SU-DHL-6 (cell line): ENCODE results near the gene ZNF487.

Experiments used
- H2AFZ ChIP-seq: fragments of 200-600 bp; sonication (generic); 2 replicates; pipeline ENCODE4 v1.6.1; 2014; ENCODE audit warnings: low read depth, mild to moderate bottlenecking, moderate library complexity, mixed read lengths, antibody characterized with exemption, low read length; ENCODE audit not compliant: severe bottlenecking
- H3F3A ChIP-seq: fragments of 200-600 bp; shearing (Covaris generic); 2 replicates; pipeline ENCODE4 v1.6.0; 2016; ENCODE audit warnings: antibody characterized with exemption, mild to moderate bottlenecking; ENCODE audit not compliant: insufficient read depth
- H3K27ac ChIP-seq: fragments of 200-600 bp; sonication (generic); 2 replicates; pipeline ENCODE4 v1.5.1; 2016; ENCODE audit warnings: low read depth, mild to moderate bottlenecking, low read length, moderate library complexity, mixed read lengths
- H3K27me3 ChIP-seq: fragments of 200-600 bp; sonication (generic), shearing (Covaris generic); 2 replicates; pipeline ENCODE4 v1.6.0; 2014; ENCODE audit warnings: mild to moderate bottlenecking, low read length
- H3K36me3 ChIP-seq: fragments of 200-600 bp; sonication (generic); 2 replicates; pipeline ENCODE4 v1.6.1; 2014; ENCODE audit warnings: mild to moderate bottlenecking, low read length, mixed read lengths
- H3K4me2 ChIP-seq: fragments of 300-600, 200-600 bp; shearing (Covaris generic), sonication (generic); 2 replicates; pipeline ENCODE4 v1.6.0; 2014; ENCODE audit warnings: low read length, low read depth, mild to moderate bottlenecking; ENCODE audit not compliant: poor library complexity, severe bottlenecking
- H3K4me3 ChIP-seq: fragments of 200-600 bp; sonication (generic); 2 replicates; pipeline ENCODE4 v1.5.1; 2014; ENCODE audit warnings: antibody characterized with exemption, low read length, mild to moderate bottlenecking, mixed read lengths; ENCODE audit not compliant: insufficient read depth, poor library complexity, severe bottlenecking
- H3K79me2 ChIP-seq: fragments of 200-600 bp; sonication (generic); 2 replicates; pipeline ENCODE4 v1.6.1; 2014; ENCODE audit warnings: mild to moderate bottlenecking, low read length, moderate library complexity; ENCODE audit not compliant: insufficient read depth
- H3K9ac ChIP-seq: fragments of 200-600 bp; sonication (generic); 2 replicates; pipeline ENCODE4 v1.7.0; 2014; ENCODE audit warnings: mild to moderate bottlenecking, low read length
- H3K9me2 ChIP-seq: fragments of 200-600 bp; sonication (generic); replicated peaks from 2 replicates; pipeline ENCODE4 v1.6.1; 2014; ENCODE audit warnings: low read length; ENCODE audit not compliant: insufficient read depth
- H3K9me3 ChIP-seq: fragments of 200-600 bp; sonication (generic); 2 replicates; pipeline ENCODE4 v1.6.1; 2014; ENCODE audit warnings: low read length, mixed read lengths; ENCODE audit not compliant: insufficient read depth
- H4K20me1 ChIP-seq: fragments of 200-600 bp; sonication (generic); 2 replicates; pipeline ENCODE4 v1.6.1; 2014; ENCODE audit warnings: low read depth, mild to moderate bottlenecking, antibody characterized with exemption, low read length, moderate library complexity, mixed read lengths
- CTCF ChIP-seq: fragments of 200-600 bp; sonication (generic); IDR thresholded peaks from one replicate; pipeline ENCODE4 v1.5.1; 2017; ENCODE audit warnings: antibody characterized with exemption, mild to moderate bottlenecking, low read length, moderate library complexity; ENCODE audit not compliant: insufficient read depth, poor library complexity, severe bottlenecking
- EZH2phosphoT487 ChIP-seq: fragments of 200-600 bp; sonication (generic), shearing (Covaris generic); conservative IDR thresholded peaks from 2 replicates; pipeline ENCODE4 v1.6.1; 2018; ENCODE audit warnings: mild to moderate bottlenecking, antibody characterized with exemption, low read length, moderate library complexity, mixed read lengths

The ZNF487 gene

GRCh38 chr10:43482319-43483078 is 45.6 kb downstream of the ZNF487 start:
- Histone ChIP-seq H3K9me2 (no peaks in the 10 kb centered on the region), H3K4me3 (no peak overlapping the region), H3K9me3 (peaks cover 23% of the 10 kb centered on the region; the same call in 1 of the 2 replicates), H3K4me2 (no peak overlapping the region), H4K20me1 (no peaks in the 10 kb centered on the region), H3K27ac (no peak overlapping the region), H3K79me2 (no peaks in the 10 kb centered on the region), H3K36me3 (no peaks in the 10 kb centered on the region; the same call in 1 of the 2 replicates), H3K9ac (no peak overlapping the region), H3F3A (no peaks in the 10 kb centered on the region), H2AFZ (no peak overlapping the region), H3K27me3 (no peaks in the 10 kb centered on the region)
- no peak for TF ChIP-seq CTCF
- no peak for TF ChIP-seq EZH2phosphoT487

- no peaks in the 10 kb centered on the region for H3F3A ChIP-seq
- H4K20me1 ChIP-seq: no peaks in the 10 kb centered on the region
- no peaks in the 10 kb centered on the region for H3K27me3 ChIP-seq
- H3K36me3 ChIP-seq: no peaks in the 10 kb centered on the region
- TF ChIP-seq EZH2phosphoT487: no peak
- TF ChIP-seq CTCF: no peak
- H3K4me3 ChIP-seq: no peak overlapping the region
- H3K9me3 ChIP-seq: no peaks in the 10 kb centered on the region
- H3K9me2 ChIP-seq: no peaks in the 10 kb centered on the region
- H3K79me2 ChIP-seq: no peaks in the 10 kb centered on the region
- no peak overlapping the region for H2AFZ ChIP-seq
- no peak overlapping the region for H3K9ac ChIP-seq
- no peak overlapping the region for H3K27ac ChIP-seq
- no peak overlapping the region for H3K4me2 ChIP-seq
Measured at GRCh38 chr10:43491855-43492254, 54.9 kb downstream of the ZNF487 start.

GRCh38 chr10:43502931-43503330 is 66.0 kb downstream of the ZNF487 start:
- no peaks in the 10 kb centered on the region for H3F3A ChIP-seq
- H3K9me2 ChIP-seq: no peaks in the 10 kb centered on the region
- no peaks in the 10 kb centered on the region for H4K20me1 ChIP-seq
- no peak overlapping the region for H3K9ac ChIP-seq
- no peaks in the 10 kb centered on the region for H3K27me3 ChIP-seq
- H3K79me2 ChIP-seq: no peaks in the 10 kb centered on the region
- no peaks in the 10 kb centered on the region for H3K36me3 ChIP-seq
- no peak for TF ChIP-seq CTCF
- no peak for TF ChIP-seq EZH2phosphoT487
- H3K4me2 ChIP-seq: no peak overlapping the region
- no peaks in the 10 kb centered on the region for H3K9me3 ChIP-seq
- H3K27ac ChIP-seq: no peak overlapping the region
- no peak overlapping the region for H3K4me3 ChIP-seq
- H2AFZ ChIP-seq: no peak overlapping the region
